Activated CD4-positive, alpha-beta memory T cell treated with anti-CD3 and anti-CD28 coated beads, Interleukin-2, amount 10 ng/mL, durations not matched to agents 7 days and 5 days (primary cell): ENCODE data around the gene AP3D1. TPM values are rescaled to one million over a fixed set of nuclear protein-coding genes. Genes with fewer than 3 reads are reported as not detected.

Source experiments
- CTCF ChIA-PET: fragments of 350-600 bp; sonication (Branson Sonifier 250); formaldehyde crosslinking; loops from one replicate; lab custom pipeline; 2021; ENCODE audit warnings: antibody characterized with exemption, inconsistent platforms; lab: Charles Lee
- POLR2A ChIA-PET: fragments of 350-600 bp; sonication (Branson Sonifier 250); formaldehyde crosslinking; loops from one replicate; lab custom pipeline; 2021; ENCODE audit warnings: antibody characterized with exemption; lab: Charles Lee
- DNase-seq: peaks from one replicate; pipeline ENCODE4 v3.0.0-alpha.2; 2020
- H3K27ac Mint-ChIP-seq: one replicate; pipeline ENCODE4 v1.8.0; 2021; ENCODE audit warnings: mild to moderate bottlenecking, mixed read lengths
- H3K27me3 Mint-ChIP-seq: one replicate; pipeline ENCODE4 v1.8.0; 2021; ENCODE audit warnings: mixed read lengths
- H3K36me3 Mint-ChIP-seq: one replicate; pipeline ENCODE4 v1.8.0; 2021; ENCODE audit warnings: low read depth, mixed read lengths
- H3K4me1 Mint-ChIP-seq: one replicate; pipeline ENCODE4 v1.8.0; 2021; ENCODE audit warnings: mixed read lengths
- H3K4me3 Mint-ChIP-seq: one replicate; pipeline ENCODE4 v1.8.0; 2021; ENCODE audit warnings: mild to moderate bottlenecking, mixed read lengths
- H3K9me3 Mint-ChIP-seq: one replicate; pipeline ENCODE4 v1.8.0; 2021; ENCODE audit warnings: mixed read lengths
- total RNA-seq, 2 experiments: library from RNA; stranded (reverse); gene quantifications; one replicate each; pipeline ENCODE4 v1.2.3, GENCODE V29; 2021

The AP3D1 gene
- total RNA-seq, 2 experiments from 2014 or later, result 104 to 105 TPM

GRCh38 chr19:2060884-2061494 is 90.4 kb downstream of the AP3D1 start:
- no peak for DNase-seq
- H3K9me3 Mint-ChIP-seq, result no peaks in the 10 kb centered on the region
- H3K4me1 Mint-ChIP-seq, result peaks cover 40% of the 10 kb centered on the region
- H3K27me3 Mint-ChIP-seq, result no peaks in the 10 kb centered on the region
- ChIA-PET CTCF (interaction anchor here (0.6 to 2.2 kb wide), 2 partner anchors 9 to 1927 kb away, joined by 4 to 8 read pairs; no protein-coding TSS in a partner anchor), POLR2A (interaction anchor here (0.6 to 4.2 kb wide), 13 partner anchors 9 to 163 kb away, joined by 3 to 35 read pairs (median 3); partner anchors contain the start of gene MKNK2)
- H3K27ac Mint-ChIP-seq, result peak overlapping the region; percentile 96
- no peaks in the 10 kb centered on the region for H3K36me3 Mint-ChIP-seq
- peak overlapping the region; percentile 91 for H3K4me3 Mint-ChIP-seq

- Mint-ChIP-seq H3K4me3 (peak overlapping the region; percentile 87), H3K36me3 (peaks cover 2% of the 10 kb centered on the region), H3K27me3 (no peaks in the 10 kb centered on the region), H3K4me1 (peaks cover 52% of the 10 kb centered on the region), H3K27ac (peak overlapping the region; percentile 96), H3K9me3 (no peaks in the 10 kb centered on the region)
- no peak for DNase-seq
- ChIA-PET CTCF (no interaction called here), POLR2A (interaction anchor here (0.9 to 4.2 kb wide), 5 partner anchors 8 to 25 kb away, joined by 3 to 35 read pairs (median 5); partner anchors contain the start of gene MKNK2)
These were observed 91.8 kb downstream of the AP3D1 start for GRCh38 chr19:2059422-2060201.

DNA sequence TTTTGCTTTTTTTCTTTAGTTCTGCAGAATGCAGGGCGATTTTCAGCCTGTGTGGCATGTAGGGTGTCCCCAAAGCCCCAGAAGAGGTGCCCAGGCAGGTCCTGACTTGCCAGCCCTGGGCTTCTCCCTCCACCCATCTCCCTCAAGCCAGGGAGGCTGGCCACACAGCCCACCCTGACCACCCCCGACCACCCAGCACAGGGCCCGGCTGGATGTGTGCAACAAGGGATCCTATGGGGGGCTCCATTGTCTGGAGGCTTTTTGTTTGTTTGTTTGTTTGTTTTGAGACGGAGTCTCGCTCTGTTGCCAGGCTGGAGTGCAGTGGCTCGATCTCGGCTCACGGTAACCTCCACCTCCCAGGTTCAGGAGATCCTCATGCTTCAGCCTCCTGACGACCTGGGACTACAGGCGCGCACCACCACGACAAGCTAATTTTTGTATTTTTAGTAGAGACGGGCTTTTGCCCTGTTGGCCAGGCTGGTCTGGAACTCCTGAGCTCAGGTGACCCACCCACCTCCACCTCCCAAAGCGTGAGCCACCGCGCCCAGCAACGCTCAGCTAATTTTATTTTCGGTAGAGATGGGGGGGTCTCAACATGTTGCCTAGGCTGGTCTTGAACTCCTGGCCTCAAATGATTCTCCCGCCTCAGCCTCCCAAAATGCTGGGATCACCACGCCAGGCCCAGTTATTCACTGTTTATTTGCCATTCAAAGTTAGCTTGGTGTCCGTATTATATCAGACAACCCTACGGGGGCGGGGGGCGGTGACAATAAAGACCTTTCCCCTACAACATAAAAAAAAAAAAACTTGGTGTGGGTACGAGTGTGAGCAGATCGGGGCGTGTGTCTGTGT is 92.6 kb downstream of the AP3D1 start:
- no peaks in the 10 kb centered on the region for H3K27me3 Mint-ChIP-seq
- DNase-seq, result no peak

DNA sequence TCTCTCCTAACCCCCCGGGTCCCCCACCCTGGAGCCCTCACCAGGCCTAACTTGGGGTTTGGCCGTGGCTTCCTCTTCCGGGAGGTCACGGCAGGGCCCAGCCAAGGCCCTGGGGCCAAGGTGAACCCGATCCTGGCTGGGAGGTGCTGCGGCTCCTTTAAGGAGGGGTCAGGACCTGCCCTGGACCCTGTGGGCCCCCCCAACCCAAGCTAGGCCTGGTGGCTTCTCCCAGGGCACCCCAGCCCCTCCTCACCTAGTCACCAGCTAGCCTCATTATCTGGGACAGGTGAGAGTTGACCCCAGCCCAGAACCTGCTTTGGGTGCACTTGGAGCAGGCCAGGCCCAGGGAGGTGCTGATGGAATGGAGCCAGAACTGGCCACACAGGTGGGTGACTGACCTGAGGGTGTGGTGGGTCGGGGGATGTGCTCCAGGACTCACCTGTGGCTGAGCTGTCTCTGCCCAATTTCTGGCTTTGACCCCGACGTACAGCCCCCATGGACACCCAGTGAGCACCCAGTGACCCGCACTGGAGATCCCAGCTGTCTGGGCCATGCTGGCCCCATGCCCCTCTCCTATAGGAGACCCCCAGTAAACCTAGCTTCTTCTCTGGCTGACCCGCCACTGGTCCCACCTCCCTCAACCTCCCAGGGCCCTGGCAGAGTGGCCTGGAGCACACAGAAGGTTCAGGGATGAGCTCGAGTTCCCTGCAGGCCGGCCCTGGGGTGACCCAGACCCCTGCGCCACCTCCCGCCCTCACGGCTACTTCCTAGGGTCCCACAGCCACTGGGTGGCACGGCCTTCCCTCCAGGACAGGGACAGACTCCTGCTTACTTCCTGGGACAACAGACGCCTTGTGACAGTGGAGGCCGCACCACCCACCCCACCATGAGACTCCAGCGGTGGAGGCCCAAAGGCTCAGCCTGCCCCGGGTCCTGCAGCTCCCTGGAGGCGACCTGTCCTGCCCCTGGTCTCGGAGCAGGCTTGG is 93.6 kb downstream of the AP3D1 start:
- no peak for DNase-seq
- no peaks in the 10 kb centered on the region for H3K27me3 Mint-ChIP-seq
- H3K4me1 Mint-ChIP-seq, result peaks cover 56% of the 10 kb centered on the region
- H3K27ac Mint-ChIP-seq, result peak overlapping the region; percentile 78
- H3K36me3 Mint-ChIP-seq, result peaks cover 2% of the 10 kb centered on the region
- H3K4me3 Mint-ChIP-seq, result no peak overlapping the region
- CTCF ChIA-PET, result interaction anchor here (1.2 kb wide), 1 partner anchor 128 kb away, joined by 7 read pairs; no protein-coding TSS in a partner anchor
- POLR2A ChIA-PET, result interaction anchor here (0.8 to 1.5 kb wide), 3 partner anchors 9 to 37 kb away, joined by 3 to 4 read pairs (median 3); no protein-coding TSS in a partner anchor
- no peaks in the 10 kb centered on the region for H3K9me3 Mint-ChIP-seq

More for the DNA sequence above, 92.6 kb downstream of the AP3D1 start:
- POLR2A ChIA-PET, result interaction anchor here (0.8 to 1.5 kb wide), 3 partner anchors 9 to 36 kb away, joined by 3 to 4 read pairs (median 4); no protein-coding TSS in a partner anchor
- no peaks in the 10 kb centered on the region for H3K9me3 Mint-ChIP-seq
- H3K36me3 Mint-ChIP-seq, result peaks cover 2% of the 10 kb centered on the region
- peaks cover 54% of the 10 kb centered on the region for H3K4me1 Mint-ChIP-seq
- H3K27ac Mint-ChIP-seq, result peak overlapping the region; percentile 72
- CTCF ChIA-PET, result interaction anchor here (1.2 kb wide), 1 partner anchor 129 kb away, joined by 7 read pairs; no protein-coding TSS in a partner anchor
- peak overlapping the region; percentile 44 for H3K4me3 Mint-ChIP-seq

DNA sequence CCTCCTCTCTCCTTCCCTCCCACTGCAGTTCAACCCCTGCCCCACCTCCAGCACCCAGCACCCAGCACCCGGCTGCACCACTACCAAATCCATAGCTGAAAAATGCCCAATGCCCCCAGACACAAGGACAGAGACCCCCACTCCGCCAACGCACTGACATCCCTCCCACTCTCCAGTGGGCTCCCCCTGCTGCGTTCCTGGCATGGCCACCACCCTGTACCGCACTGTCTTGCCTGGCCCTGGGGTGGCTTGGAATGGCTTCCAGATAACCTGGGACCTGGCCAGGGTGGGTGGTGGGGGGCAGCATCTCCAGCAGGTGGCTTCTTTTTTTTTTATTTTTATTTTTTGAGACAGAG is 94.6 kb downstream of the AP3D1 start:
- peaks cover 58% of the 10 kb centered on the region for H3K4me1 Mint-ChIP-seq
- H3K9me3 Mint-ChIP-seq, result no peaks in the 10 kb centered on the region
- no peak for DNase-seq
- H3K4me3 Mint-ChIP-seq, result peak overlapping the region; percentile 73
- peaks cover 2% of the 10 kb centered on the region for H3K36me3 Mint-ChIP-seq
- peak overlapping the region; percentile 78 for H3K27ac Mint-ChIP-seq
- POLR2A ChIA-PET, result interaction anchor here (1.5 to 1.7 kb wide), 2 partner anchors 15 to 27 kb away, joined by 7 read pairs; no protein-coding TSS in a partner anchor
- H3K27me3 Mint-ChIP-seq, result no peaks in the 10 kb centered on the region
- CTCF ChIA-PET, result no interaction called here

DNA sequence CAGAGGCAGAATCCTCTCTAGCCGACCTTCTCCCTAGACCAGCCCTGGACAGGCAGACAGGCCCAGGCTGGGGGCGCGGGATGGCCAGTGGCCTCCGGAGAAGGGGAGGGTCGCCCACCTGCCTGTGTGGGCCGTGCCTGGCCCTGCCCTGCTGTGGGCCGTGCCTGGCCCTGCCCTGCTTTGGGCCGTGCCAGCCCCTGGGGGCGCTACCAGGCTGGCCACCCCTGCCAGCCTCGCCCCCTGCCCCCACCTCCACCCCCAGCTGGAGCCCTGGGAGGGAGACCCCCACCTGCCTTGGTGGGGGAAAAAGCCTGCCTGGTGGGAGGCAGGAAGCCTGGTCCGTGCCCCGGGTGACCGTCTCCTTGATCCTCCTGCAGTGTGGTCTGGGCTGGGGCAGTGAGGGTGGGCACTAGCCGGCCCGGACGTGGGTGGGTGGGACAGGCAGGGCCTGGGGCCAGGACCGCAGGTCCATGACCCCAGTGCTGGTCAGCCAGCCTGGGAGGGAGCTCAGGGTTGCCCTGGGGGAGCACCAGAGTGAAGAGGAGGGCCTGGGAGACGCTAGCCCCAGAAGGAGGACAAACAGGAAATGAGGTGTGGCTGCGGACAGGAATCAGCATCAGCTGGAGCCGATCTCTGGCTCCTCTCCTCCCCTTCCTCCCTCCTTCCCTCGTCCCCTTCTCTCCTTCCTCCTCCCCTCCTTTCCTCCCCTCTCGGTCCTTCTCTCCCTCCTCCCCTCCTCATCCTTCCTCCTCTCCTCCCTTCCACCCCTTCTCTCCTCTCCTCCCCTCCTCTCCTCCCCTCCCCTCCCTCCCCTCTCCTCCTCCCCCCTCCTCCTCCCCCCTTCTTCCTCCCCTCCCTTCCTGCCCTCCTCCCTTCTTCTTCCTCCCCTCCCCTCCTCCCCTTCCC is 95.2 kb downstream of the AP3D1 start:
- Mint-ChIP-seq H3K9me3 (no peaks in the 10 kb centered on the region), H3K4me3 (peak overlapping the region; percentile 73), H3K36me3 (peaks cover 2% of the 10 kb centered on the region), H3K4me1 (peaks cover 60% of the 10 kb centered on the region), H3K27ac (peak overlapping the region; percentile 91), H3K27me3 (no peaks in the 10 kb centered on the region)
- POLR2A ChIA-PET, result interaction anchor here (0.9 to 1.7 kb wide), 3 partner anchors 14 to 28 kb away, joined by 3 to 7 read pairs (median 7); no protein-coding TSS in a partner anchor
- peak; percentile 59 for DNase-seq
- CTCF ChIA-PET, result interaction anchor here (0.6 kb wide), 1 partner anchor 24 kb away, joined by 3 read pairs; no protein-coding TSS in a partner anchor

DNA sequence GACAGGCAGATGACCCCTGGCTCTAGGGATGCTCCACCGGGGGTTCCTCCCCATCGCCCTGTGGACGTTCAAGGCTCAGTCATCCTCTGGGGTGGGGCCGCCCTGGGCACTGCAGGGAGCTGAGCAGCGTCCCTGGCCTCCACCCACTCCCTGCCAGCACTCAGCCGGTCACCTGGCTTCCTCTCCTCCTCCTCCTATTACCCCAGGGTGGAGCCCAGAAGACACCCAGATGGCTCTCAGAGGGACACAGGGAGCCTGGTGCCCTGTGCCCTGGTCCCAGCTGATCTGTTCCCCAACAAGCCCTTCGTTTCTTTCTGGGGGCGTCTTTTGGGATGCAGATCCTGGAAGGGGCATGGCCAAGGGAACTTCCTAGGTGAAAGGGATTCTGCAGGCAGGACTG is 96.6 kb downstream of the AP3D1 start:
- H3K4me3 Mint-ChIP-seq, result no peak overlapping the region
- H3K27me3 Mint-ChIP-seq, result no peaks in the 10 kb centered on the region
- H3K27ac Mint-ChIP-seq, result peak overlapping the region; percentile 82
- ChIA-PET POLR2A (interaction anchor here (0.6 to 0.8 kb wide), 3 partner anchors 11 to 12 kb away, joined by 3 to 5 read pairs (median 3); no protein-coding TSS in a partner anchor), CTCF (no interaction called here)
- no peaks in the 10 kb centered on the region for H3K9me3 Mint-ChIP-seq
- DNase-seq, result no peak
- peaks cover 2% of the 10 kb centered on the region for H3K36me3 Mint-ChIP-seq
- H3K4me1 Mint-ChIP-seq, result peaks cover 51% of the 10 kb centered on the region

- DNase-seq, result no peak
- H3K9me3 Mint-ChIP-seq, result no peaks in the 10 kb centered on the region
- peaks cover 57% of the 10 kb centered on the region for H3K4me1 Mint-ChIP-seq
- H3K4me3 Mint-ChIP-seq, result no peak overlapping the region
- CTCF ChIA-PET, result interaction anchor here (0.6 kb wide), 1 partner anchor 124 kb away, joined by 3 read pairs; no protein-coding TSS in a partner anchor
- H3K36me3 Mint-ChIP-seq, result peaks cover 10% of the 10 kb centered on the region
- H3K27me3 Mint-ChIP-seq, result no peaks in the 10 kb centered on the region
- H3K27ac Mint-ChIP-seq, result peak overlapping the region; percentile 54
- POLR2A ChIA-PET, result interaction anchor here (0.6 to 3.2 kb wide), 7 partner anchors 10 to 42 kb away, joined by 3 to 33 read pairs (median 10); partner anchors contain the start of gene MOB3A
These were observed 97.6 kb downstream of the AP3D1 start for GRCh38 chr19:2053601-2054389.

DNA sequence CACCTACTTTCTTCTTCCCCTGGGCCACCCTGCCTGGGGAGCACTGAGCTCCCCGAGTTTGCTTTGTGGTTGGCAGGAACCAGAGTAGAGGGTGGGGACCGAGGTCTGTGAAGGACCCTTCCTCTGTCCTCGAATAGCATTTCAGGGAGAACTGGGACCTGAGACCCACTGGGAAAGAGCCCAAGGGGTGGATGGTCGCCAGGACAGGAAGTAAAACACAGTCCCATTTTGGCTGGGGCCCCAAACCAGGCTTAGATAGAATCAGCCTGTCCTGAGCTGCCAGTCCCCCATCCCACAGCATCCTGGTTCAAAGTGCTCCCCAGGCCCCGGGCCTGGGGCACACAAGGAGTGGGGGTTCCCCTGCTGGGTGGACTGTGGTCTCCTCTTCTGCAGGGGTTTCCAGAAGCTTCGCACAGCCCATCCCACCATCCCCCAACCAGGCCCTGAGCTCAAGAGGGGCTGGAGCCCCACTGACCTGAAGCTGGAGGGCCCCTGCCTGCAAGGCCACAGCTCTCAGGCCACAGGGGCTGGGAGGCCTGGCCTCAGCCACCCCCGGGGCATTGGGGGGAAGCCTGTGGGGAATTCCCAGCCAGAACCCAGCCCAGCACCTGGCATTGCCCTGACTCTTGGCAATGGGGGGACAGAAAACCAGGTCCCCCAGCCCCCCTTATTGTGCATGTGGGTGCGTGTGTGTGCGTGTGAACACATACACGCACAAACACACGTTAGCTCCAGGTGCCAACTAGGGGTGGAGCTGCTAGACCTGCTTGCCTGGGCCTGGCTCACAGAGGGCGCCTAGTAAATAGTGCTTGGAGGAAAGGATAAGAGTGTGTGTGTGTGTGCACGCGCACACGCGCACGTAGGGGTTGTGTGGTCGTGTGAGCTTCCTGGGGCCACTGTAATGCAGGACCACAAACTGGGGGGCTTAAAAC is 99.3 kb downstream of the AP3D1 start:
- Mint-ChIP-seq H3K27me3 (no peaks in the 10 kb centered on the region), H3K36me3 (peaks cover 15% of the 10 kb centered on the region), H3K4me1 (peaks cover 62% of the 10 kb centered on the region), H3K4me3 (peak overlapping the region; percentile 68), H3K9me3 (no peaks in the 10 kb centered on the region), H3K27ac (peak overlapping the region; percentile 90)
- DNase-seq, result peak; percentile 48
- CTCF ChIA-PET, result interaction anchor here (0.5 to 2.1 kb wide), 13 partner anchors 9 to 156 kb away, joined by 3 to 14 read pairs (median 4); no protein-coding TSS in a partner anchor
- POLR2A ChIA-PET, result interaction anchor here (0.7 to 3.2 kb wide), 24 partner anchors 10 to 196 kb away, joined by 3 to 35 read pairs (median 6); partner anchors contain the start of gene MOB3A
